ENCODE results near the gene FXYD1.
"Not testable (repeated sequence)": the region's sequence is repeated elsewhere in the genome, so short reads cannot be mapped to it uniquely, and the experiment has no call there.

The FXYD1 gene

GRCh38 chr19:35123573-35123972, 15.1 kb upstream of the FXYD1 start:
- Histone ChIP-seq H3K27ac (ENCODE audit: low read depth in 2 of 2, low read length in 2 of 2) (peak overlapping the region; percentile 79 to 100), H3K9me3 (ENCODE audit: control insufficient read depth in 2 of 2, low read length in 2 of 2) (no peaks in the 10 kb centered on the region), H3K36me3 (ENCODE audit: control insufficient read depth in 2 of 2, insufficient read depth in 2 of 2, low read length in 2 of 2) (peaks cover 31 to 40% of the 10 kb centered on the region in 2 donors), H3K27me3 (ENCODE audit: control insufficient read depth in 2 of 2, insufficient read depth in 2 of 2, low read length in 2 of 2) (no peaks in the 10 kb centered on the region), H3K4me1 (ENCODE audit: control insufficient read depth in 2 of 2, insufficient read depth in 2 of 2, low read length in 2 of 2) (peaks cover 58 to 82% of the 10 kb centered on the region in 2 donors), H3K4me3 (ENCODE audit: low read length in 2 of 2) (no peak overlapping the region), H3K9ac (ENCODE audit: low read depth in 1 of 2, low read length in 2 of 2) (peak overlapping the region; percentile 47 to 68)

GRCh38 chr19:35124098-35125060, 14.2 kb upstream of the FXYD1 start:
- Histone ChIP-seq H3K4me3 (ENCODE audit: low read length in 2 of 2) (peak overlapping the region; percentile 56 to 73), H3K27me3 (ENCODE audit: control insufficient read depth in 2 of 2, insufficient read depth in 2 of 2, low read length in 2 of 2) (no peaks in the 10 kb centered on the region), H3K9me3 (ENCODE audit: control insufficient read depth in 2 of 2, low read length in 2 of 2) (no peaks in the 10 kb centered on the region), H3K9ac (ENCODE audit: low read depth in 1 of 2, low read length in 2 of 2) (peak overlapping the region; percentile 68), H3K27ac (ENCODE audit: low read depth in 2 of 2, low read length in 2 of 2) (peak overlapping the region; percentile 79 to 100), H3K4me1 (ENCODE audit: control insufficient read depth in 2 of 2, insufficient read depth in 2 of 2, low read length in 2 of 2) (peaks cover 62 to 82% of the 10 kb centered on the region in 2 donors), H3K36me3 (ENCODE audit: control insufficient read depth in 2 of 2, insufficient read depth in 2 of 2, low read length in 2 of 2) (peaks cover 26 to 32% of the 10 kb centered on the region in 2 donors)

- H3K4me1 ChIP-seq (ENCODE audit: control insufficient read depth in 2 of 2, insufficient read depth in 2 of 2, low read length in 2 of 2) = peaks cover 58 to 86% of the 10 kb centered on the region in 2 donors
- H3K9ac ChIP-seq (ENCODE audit: low read depth in 1 of 2, low read length in 2 of 2) = peak overlapping the region; percentile 47 to 68
These were observed 13.3 kb upstream of the FXYD1 start for GRCh38 chr19:35125270-35125717.

GRCh38 chr19:35125749-35126623, 12.6 kb upstream of the FXYD1 start:
- H3K9ac ChIP-seq (ENCODE audit: low read depth in 1 of 2, low read length in 2 of 2) = peak overlapping the region; percentile 47 to 68

More at GRCh38 chr19:35125270-35125717, 13.3 kb upstream of the FXYD1 start:
- no peak overlapping the region for H3K4me3 ChIP-seq (ENCODE audit: low read length in 2 of 2)
- peaks cover 26 to 32% of the 10 kb centered on the region in 2 donors for H3K36me3 ChIP-seq (ENCODE audit: control insufficient read depth in 2 of 2, insufficient read depth in 2 of 2, low read length in 2 of 2)
- no peaks in the 10 kb centered on the region for H3K27me3 ChIP-seq (ENCODE audit: control insufficient read depth in 2 of 2, insufficient read depth in 2 of 2, low read length in 2 of 2)
- H3K9me3 ChIP-seq (ENCODE audit: control insufficient read depth in 2 of 2, low read length in 2 of 2) = no peaks in the 10 kb centered on the region
- H3K27ac ChIP-seq (ENCODE audit: low read depth in 2 of 2, low read length in 2 of 2) = peak overlapping the region; percentile 79 to 100

GRCh38 chr19:35126624-35126959, 12.0 kb upstream of the FXYD1 start:
- Histone ChIP-seq H3K36me3 (ENCODE audit: control insufficient read depth in 2 of 2, insufficient read depth in 2 of 2, low read length in 2 of 2) (peaks cover 17 to 20% of the 10 kb centered on the region in 2 donors), H3K9me3 (ENCODE audit: control insufficient read depth in 2 of 2, low read length in 2 of 2) (no peaks in the 10 kb centered on the region), H3K27ac (ENCODE audit: low read depth in 2 of 2, low read length in 2 of 2) (peak overlapping the region; percentile 79 to 100), H3K4me1 (ENCODE audit: control insufficient read depth in 2 of 2, insufficient read depth in 2 of 2, low read length in 2 of 2) (peaks cover 57 to 86% of the 10 kb centered on the region in 2 donors), H3K9ac (ENCODE audit: low read depth in 1 of 2, low read length in 2 of 2) (peak overlapping the region in 1 of 2 donors; percentile 68), H3K4me3 (ENCODE audit: low read length in 2 of 2) (no peak overlapping the region), H3K27me3 (ENCODE audit: control insufficient read depth in 2 of 2, insufficient read depth in 2 of 2, low read length in 2 of 2) (no peaks in the 10 kb centered on the region)

More at GRCh38 chr19:35125749-35126623, 12.6 kb upstream of the FXYD1 start:
- peak overlapping the region; percentile 79 to 100 for H3K27ac ChIP-seq (ENCODE audit: low read depth in 2 of 2, low read length in 2 of 2)
- H3K36me3 ChIP-seq (ENCODE audit: control insufficient read depth in 2 of 2, insufficient read depth in 2 of 2, low read length in 2 of 2) = peaks cover 23 to 27% of the 10 kb centered on the region in 2 donors
- peaks cover 57 to 86% of the 10 kb centered on the region in 2 donors for H3K4me1 ChIP-seq (ENCODE audit: control insufficient read depth in 2 of 2, insufficient read depth in 2 of 2, low read length in 2 of 2)
- no peaks in the 10 kb centered on the region for H3K27me3 ChIP-seq (ENCODE audit: control insufficient read depth in 2 of 2, insufficient read depth in 2 of 2, low read length in 2 of 2)
- H3K4me3 ChIP-seq (ENCODE audit: low read length in 2 of 2) = peak overlapping the region in 1 of 2 donors; percentile 29
- H3K9me3 ChIP-seq (ENCODE audit: control insufficient read depth in 2 of 2, low read length in 2 of 2) = no peaks in the 10 kb centered on the region

- Histone ChIP-seq H3K4me1 (ENCODE audit: control insufficient read depth in 2 of 2, insufficient read depth in 2 of 2, low read length in 2 of 2) (peaks cover 49 to 76% of the 10 kb centered on the region in 2 donors), H3K36me3 (ENCODE audit: control insufficient read depth in 2 of 2, insufficient read depth in 2 of 2, low read length in 2 of 2) (peaks cover 8 to 10% of the 10 kb centered on the region in 2 donors), H3K4me3 (ENCODE audit: low read length in 2 of 2) (no peak overlapping the region), H3K9me3 (ENCODE audit: control insufficient read depth in 2 of 2, low read length in 2 of 2) (no peaks in the 10 kb centered on the region), H3K27ac (ENCODE audit: low read depth in 2 of 2, low read length in 2 of 2) (peak overlapping the region; percentile 77 to 100), H3K27me3 (ENCODE audit: control insufficient read depth in 2 of 2, insufficient read depth in 2 of 2, low read length in 2 of 2) (no peaks in the 10 kb centered on the region), H3K9ac (ENCODE audit: low read depth in 1 of 2, low read length in 2 of 2) (peak overlapping the region in 1 of 2 donors; percentile 63)
These were observed 10.8 kb upstream of the FXYD1 start for GRCh38 chr19:35127871-35128270.

- H3K9me3 ChIP-seq (ENCODE audit: control insufficient read depth in 2 of 2, low read length in 2 of 2) = no peaks in the 10 kb centered on the region
- H3K27me3 ChIP-seq (ENCODE audit: control insufficient read depth in 2 of 2, insufficient read depth in 2 of 2, low read length in 2 of 2) = no peaks in the 10 kb centered on the region
- H3K4me3 ChIP-seq (ENCODE audit: low read length in 2 of 2) = no peak overlapping the region
- peak overlapping the region; percentile 77 to 100 for H3K27ac ChIP-seq (ENCODE audit: low read depth in 2 of 2, low read length in 2 of 2)
- H3K36me3 ChIP-seq (ENCODE audit: control insufficient read depth in 2 of 2, insufficient read depth in 2 of 2, low read length in 2 of 2) = peaks cover 1 to 4% of the 10 kb centered on the region in 2 donors
- peaks cover 49 to 70% of the 10 kb centered on the region in 2 donors for H3K4me1 ChIP-seq (ENCODE audit: control insufficient read depth in 2 of 2, insufficient read depth in 2 of 2, low read length in 2 of 2)
- peak overlapping the region; percentile 1 to 63 for H3K9ac ChIP-seq (ENCODE audit: low read depth in 1 of 2, low read length in 2 of 2)
These were observed 10.1 kb upstream of the FXYD1 start for GRCh38 chr19:35128398-35129057.

- H3K9me3 ChIP-seq (ENCODE audit: control insufficient read depth in 2 of 2, low read length in 2 of 2); H3K36me3 ChIP-seq (ENCODE audit: control insufficient read depth in 2 of 2, insufficient read depth in 2 of 2, low read length in 2 of 2); H3K27me3 ChIP-seq (ENCODE audit: control insufficient read depth in 2 of 2, insufficient read depth in 2 of 2, low read length in 2 of 2); H3K4me3 ChIP-seq (ENCODE audit: low read length in 2 of 2): not testable (repeated sequence)
- Histone ChIP-seq H3K9ac (ENCODE audit: low read depth in 1 of 2, low read length in 2 of 2) (peak overlapping the region in 1 of 2 donors; percentile 71), H3K27ac (ENCODE audit: low read depth in 2 of 2, low read length in 2 of 2) (peak overlapping the region; percentile 87 to 100), H3K4me1 (ENCODE audit: control insufficient read depth in 2 of 2, insufficient read depth in 2 of 2, low read length in 2 of 2) (peaks cover 45 to 58% of the 10 kb centered on the region in 2 donors)
These were observed 8.8 kb upstream of the FXYD1 start for GRCh38 chr19:35129724-35130274.

Data from mucosa of rectum (tissue), 2 donors.